ENCODE data around the gene DNA2. TPM values are rescaled to one million over a fixed set of nuclear protein-coding genes. Genes with fewer than 3 reads are reported as not detected.

Gene DNA2
- total RNA-seq, 1 experiment from 2014 or later = 43.4 TPM

DNA sequence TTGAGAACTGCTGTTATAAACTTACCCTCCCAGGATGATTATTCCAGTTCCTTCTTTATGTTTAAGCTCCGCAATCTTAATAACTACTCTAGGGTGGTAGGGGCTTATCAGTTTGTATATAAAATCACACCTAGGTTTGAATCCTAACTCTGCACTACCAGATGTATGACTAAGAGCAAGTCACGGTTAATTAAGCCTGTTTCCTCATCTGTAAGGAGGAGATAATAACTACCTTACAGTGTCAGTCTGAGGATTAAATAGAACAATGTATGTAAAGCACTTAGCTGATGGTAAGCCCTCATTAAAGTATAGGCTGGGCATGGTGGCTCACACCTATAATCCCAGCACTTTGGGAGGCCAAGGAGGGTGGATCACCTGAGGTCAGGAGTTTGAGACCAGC lies 9.2 kb downstream of the DNA2 start:
- H4K91ac ChIP-seq (ENCODE audit: insufficient read length, low read depth, low read length) = no peak overlapping the region
- H3K4me2 ChIP-seq (ENCODE audit: insufficient read depth, insufficient read length, low read length) = no peak overlapping the region
- no CpG with 5 or more reads among the region's 2 CpGs for WGBS (ENCODE audit: extremely low coverage, insufficient read length, low lambda C conversion rate)
- H2BK20ac ChIP-seq (ENCODE audit: low read depth, low read length, poor library complexity, severe bottlenecking) = no peak overlapping the region
- Mint-ChIP-seq H3K36me3 (ENCODE audit: insufficient read depth in 1 of 3, low read depth in 3 of 3) (peaks cover 50 to 94% (median 89%) of the 10 kb centered on the region in 3 experiments; a peak in 6 of 7 replicates), H3K4me1 (no peaks in the 10 kb centered on the region), H3K27me3 (ENCODE audit: low read depth) (no peaks in the 10 kb centered on the region), H3K9me3 (no peaks in the 10 kb centered on the region), H3K4me3 (no peak overlapping the region), H3K27ac (no peak overlapping the region)
- H2AFZ ChIP-seq (ENCODE audit: low read length) = no peak overlapping the region
- no peak overlapping the region for H2BK12ac ChIP-seq (ENCODE audit: insufficient read length, low read depth, low read length)
- TF ChIP-seq, protein P1, sequence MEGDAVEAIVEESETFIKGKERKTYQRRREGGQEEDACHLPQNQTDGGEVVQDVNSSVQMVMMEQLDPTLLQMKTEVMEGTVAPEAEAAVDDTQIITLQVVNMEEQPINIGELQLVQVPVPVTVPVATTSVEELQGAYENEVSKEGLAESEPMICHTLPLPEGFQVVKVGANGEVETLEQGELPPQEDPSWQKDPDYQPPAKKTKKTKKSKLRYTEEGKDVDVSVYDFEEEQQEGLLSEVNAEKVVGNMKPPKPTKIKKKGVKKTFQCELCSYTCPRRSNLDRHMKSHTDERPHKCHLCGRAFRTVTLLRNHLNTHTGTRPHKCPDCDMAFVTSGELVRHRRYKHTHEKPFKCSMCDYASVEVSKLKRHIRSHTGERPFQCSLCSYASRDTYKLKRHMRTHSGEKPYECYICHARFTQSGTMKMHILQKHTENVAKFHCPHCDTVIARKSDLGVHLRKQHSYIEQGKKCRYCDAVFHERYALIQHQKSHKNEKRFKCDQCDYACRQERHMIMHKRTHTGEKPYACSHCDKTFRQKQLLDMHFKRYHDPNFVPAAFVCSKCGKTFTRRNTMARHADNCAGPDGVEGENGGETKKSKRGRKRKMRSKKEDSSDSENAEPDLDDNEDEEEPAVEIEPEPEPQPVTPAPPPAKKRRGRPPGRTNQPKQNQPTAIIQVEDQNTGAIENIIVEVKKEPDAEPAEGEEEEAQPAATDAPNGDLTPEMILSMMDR (conservative IDR thresholded peaks at IDR 0.05) = no peak
- no peak overlapping the region for H3K14ac ChIP-seq (ENCODE audit: insufficient read depth, low read length)
- H3K79me1 ChIP-seq (ENCODE audit: insufficient read depth, low read depth, low read length, poor library complexity, severe bottlenecking) = no peaks in the 10 kb centered on the region
- H4K8ac ChIP-seq (replicated peaks; ENCODE audit: insufficient read length, low read depth, low read length) = no peak overlapping the region
- H4K20me1 ChIP-seq (ENCODE audit: control insufficient read depth, insufficient read depth, insufficient read length) = no peaks in the 10 kb centered on the region
- H2BK15ac ChIP-seq (ENCODE audit: low read depth, low read length) = no peak overlapping the region
- H4K5ac ChIP-seq (ENCODE audit: insufficient read length, low read depth, low read length) = no peak overlapping the region
- H3K79me2 ChIP-seq (ENCODE audit: insufficient read depth, low read length) = no peaks in the 10 kb centered on the region
- no peak overlapping the region for H3K23ac ChIP-seq (ENCODE audit: insufficient read length, low read depth, low read length)
- no peak overlapping the region for H3K18ac ChIP-seq (ENCODE audit: insufficient read length, low read depth, low read length)
- H2BK120ac ChIP-seq (ENCODE audit: low read depth, low read length, poor library complexity, severe bottlenecking) = no peak overlapping the region
- H3T11ph ChIP-seq (ENCODE audit: low read length) = no peak overlapping the region
- no peaks in the 10 kb centered on the region for H3K4me1 ChIP-seq (ENCODE audit: insufficient read depth, low read length)
- H3K27me3 ChIP-seq (ENCODE audit: insufficient read depth, low read length) = no peaks in the 10 kb centered on the region
- no peak overlapping the region for H3K4ac ChIP-seq (ENCODE audit: low read depth, low read length)
- no peaks in the 10 kb centered on the region for H3K23me2 ChIP-seq (ENCODE audit: insufficient read length, low read depth, low read length, poor library complexity, severe bottlenecking)
- H3K9me3 ChIP-seq (ENCODE audit: control insufficient read depth, low read depth, low read length) = no peaks in the 10 kb centered on the region
- H3K56ac ChIP-seq (ENCODE audit: insufficient read length, low read depth, low read length) = no peak overlapping the region
- H2BK5ac ChIP-seq (ENCODE audit: insufficient read length, low read length) = no peak overlapping the region
- H3K9ac ChIP-seq (ENCODE audit: extremely low read depth, insufficient read length, low read length) = no peak overlapping the region
- DNase-seq = no peak
- H2AK5ac ChIP-seq (ENCODE audit: insufficient read length, low read length) = no peak overlapping the region
- no peak overlapping the region for H3K27ac ChIP-seq (ENCODE audit: insufficient read length, low read depth, low read length)

Measured in H9 (cell line).